Fibroblast of the aortic adventitia (primary cell): Measurements from ENCODE around the gene CRYBB3. TPM values are rescaled to one million over a fixed set of nuclear protein-coding genes. Genes with fewer than 3 reads are reported as not detected.

ENCODE experiments used
- DNase-seq: peaks from one replicate; pipeline ENCODE4 v3.0.0-alpha.2; 2010; ENCODE audit warnings: low read depth
- H3K4me3 ChIP-seq: 2 replicates; pipeline ENCODE4 v1.5.1; 2011; ENCODE audit warnings: low read depth, mild to moderate bottlenecking, control low read depth, low read length, moderate library complexity
- CTCF ChIP-seq: IDR thresholded peaks from 2 replicates; pipeline ENCODE4 v1.5.1; 2011; ENCODE audit warnings: mild to moderate bottlenecking, low read length, control low read depth, inconsistent platforms; ENCODE audit not compliant: insufficient read depth
- total RNA-seq: library from RNA; depleted of rRNA; stranded (reverse); fragments of >200 nt; gene quantifications from 2 replicates; pipeline ENCODE4 v1.2.3, GENCODE V29; 2012; ENCODE audit warnings: low replicate concordance

The CRYBB3 gene
- total RNA-seq, 1 donor = not detected

- TF ChIP-seq CTCF = no peak
- H3K4me3 ChIP-seq = no peak overlapping the region
- DNase-seq = no peak
Measured at GRCh38 chr22:25206998-25207397, 7.3 kb downstream of the CRYBB3 start.

DNA sequence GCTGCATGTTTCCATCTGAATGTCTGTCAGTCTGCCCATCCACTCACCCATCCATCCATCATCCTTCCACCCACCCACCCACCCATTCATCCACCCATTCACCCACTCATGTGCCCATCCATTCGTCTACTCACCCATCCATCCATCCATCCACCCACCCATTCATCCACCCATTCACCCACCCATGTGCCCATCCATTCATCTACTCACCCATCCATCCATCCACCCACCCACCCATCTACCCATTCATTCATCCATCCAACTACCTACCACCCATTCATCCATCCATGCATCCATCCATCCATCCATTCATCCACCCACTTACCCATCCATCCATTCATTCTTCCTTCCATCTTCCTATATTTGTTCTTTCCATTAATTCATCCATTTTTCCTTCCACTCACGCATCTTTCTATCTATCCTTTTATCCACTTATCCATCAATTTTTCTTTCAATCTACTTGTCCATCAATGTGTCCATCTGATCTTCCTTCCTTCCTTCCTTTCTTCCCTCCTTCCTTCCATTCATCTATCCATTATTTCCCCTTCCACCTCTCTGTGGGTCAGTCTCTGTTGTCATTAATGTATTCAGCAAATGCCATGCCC lies 8.0 kb downstream of the CRYBB3 start:
- H3K4me3 ChIP-seq = no peak overlapping the region
- TF ChIP-seq CTCF = no peak
- DNase-seq = no peak

GRCh38 chr22:25208328-25208727 lies 8.7 kb downstream of the CRYBB3 start:
- TF ChIP-seq CTCF = no peak
- no peak overlapping the region for H3K4me3 ChIP-seq

DNA sequence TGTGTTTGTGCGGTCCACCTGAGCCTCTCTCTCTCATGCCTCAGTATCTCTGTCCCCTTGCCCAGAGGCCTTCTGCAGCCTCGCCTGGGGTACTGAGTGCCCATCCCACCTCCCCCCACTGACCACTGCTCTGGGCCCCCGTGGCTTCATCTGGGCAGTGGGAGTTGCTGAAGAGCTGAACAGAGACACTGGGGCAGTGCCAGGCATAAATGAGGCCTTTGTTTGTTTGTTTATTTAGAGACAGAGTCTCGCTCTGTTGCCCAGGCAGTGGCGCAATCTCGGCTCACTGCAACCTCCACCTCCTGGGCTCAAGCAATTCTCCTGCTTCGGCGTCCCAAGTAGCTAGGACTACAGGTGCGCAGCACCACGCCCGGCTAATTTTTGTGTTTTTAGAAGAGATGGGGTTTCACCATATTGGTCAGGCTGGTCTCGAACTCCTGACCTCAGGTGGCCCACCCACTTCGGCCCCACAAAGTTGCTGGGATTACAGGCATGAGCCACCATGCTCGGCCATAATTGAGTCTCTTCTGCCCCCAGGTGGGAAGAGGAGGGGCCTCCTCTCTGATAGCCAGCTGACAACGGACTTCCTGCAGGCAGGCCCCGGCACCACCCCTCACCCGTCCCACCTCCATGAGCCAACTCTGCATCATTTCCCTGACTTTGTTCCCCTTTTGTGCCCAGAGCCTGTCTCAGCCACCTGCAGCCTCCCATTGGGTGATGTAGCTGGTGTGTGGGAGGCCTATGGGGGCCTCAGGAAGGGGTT lies 9.3 kb downstream of the CRYBB3 start:
- no peak for TF ChIP-seq CTCF
- H3K4me3 ChIP-seq = no peak overlapping the region
- no peak for DNase-seq

More at GRCh38 chr22:25208328-25208727, 8.7 kb downstream of the CRYBB3 start:
- no peak for DNase-seq

- H3K4me3 ChIP-seq = no peak overlapping the region
- no peak for TF ChIP-seq CTCF
- DNase-seq = no peak
Measured at GRCh38 chr22:25210793-25211192, 11.1 kb downstream of the CRYBB3 start.

DNA sequence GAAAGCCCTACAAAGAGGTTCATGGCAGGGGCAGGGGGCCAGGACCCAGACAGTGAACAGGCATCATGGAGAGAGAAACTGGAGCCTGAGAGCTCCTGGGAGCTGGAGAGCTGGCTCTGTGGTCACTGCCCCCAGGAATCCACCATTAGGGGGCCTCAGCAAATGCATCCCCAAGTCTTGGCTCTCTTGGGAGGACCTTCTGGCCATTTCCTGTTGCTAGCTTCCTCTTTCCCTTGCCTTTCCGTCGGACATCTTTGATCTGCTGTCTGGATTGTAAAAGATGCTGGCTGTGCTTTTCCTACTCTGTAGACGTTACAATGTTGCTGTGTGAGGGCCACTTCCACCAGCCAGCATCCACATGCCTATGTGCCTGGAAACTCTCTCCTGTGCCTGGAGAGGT lies 12.7 kb downstream of the CRYBB3 start:
- no peak for TF ChIP-seq CTCF
- no peak for DNase-seq
- H3K4me3 ChIP-seq = no peak overlapping the region
